Uterus (tissue), 4 donors: ENCODE measurements around the gene SGCG. TPM values are rescaled to one million over a fixed set of nuclear protein-coding genes. Genes with fewer than 3 reads are reported as not detected.
"Not testable (repeated sequence)": the region's sequence is repeated elsewhere in the genome, so short reads cannot be mapped to it uniquely, and the experiment has no call there.

Experiments used
- DNase-seq, 2 donors: peaks; one replicate each; pipeline ENCODE4 v3.0.0-alpha.2; 2019 to 2020
- H3K27ac ChIP-seq, 2 donors: fragments of 200-600 bp; sonication (generic); 1 replicate in 1 of 2; 2 replicates in 1 of 2; pipeline ENCODE4 v1.5.1; 2016 to 2018
- H3K27me3 ChIP-seq, 2 donors: fragments of 200-600 bp; sonication (generic); one replicate each; pipeline ENCODE4 v1.5.1; 2018 to 2019; ENCODE audit warnings: control low read depth in 1 of 2
- H3K36me3 ChIP-seq, 2 donors: fragments of 200-600 bp; sonication (generic); one replicate each; pipeline ENCODE4 v1.5.1; 2019; ENCODE audit warnings: control low read depth in 1 of 2
- H3K4me1 ChIP-seq, 2 donors: fragments of 200-600 bp; sonication (generic); one replicate each; pipeline ENCODE4 v1.5.1; 2018 to 2019; ENCODE audit warnings: control low read depth in 1 of 2
- H3K4me3 ChIP-seq, 2 donors: fragments of 200-600 bp; sonication (generic); 1 replicate in 1 of 2; 2 replicates in 1 of 2; pipeline ENCODE4 v1.5.1; 2018 to 2019; ENCODE audit warnings: mild to moderate bottlenecking in 1 of 2
- H3K9me3 ChIP-seq, 2 donors: fragments of 200-600 bp; sonication (generic); one replicate each; pipeline ENCODE4 v1.5.1; 2019; ENCODE audit warnings: control low read depth in 1 of 2
- POLR2A ChIP-seq, 2 donors: fragments of 450-650 bp; IDR thresholded peaks; one replicate each; pipeline ENCODE4 v1.6.1; 2016; ENCODE audit warnings: antibody characterized with exemption in 2 of 2, mild to moderate bottlenecking in 1 of 2, moderate library complexity in 1 of 2
- intact Hi-C: fragments of 100-400 bp; cut with DNase I; formaldehyde crosslinking; loops from one replicate; pipeline ENCODE4 v1.15.1; 2023; ENCODE audit warnings: low total_unique reads
- total RNA-seq, 4 donors: library from RNA; depleted of rRNA in 3 of 4; stranded (reverse); fragments of >200 nt in 3 of 4; gene quantifications; one replicate each; pipeline versions ENCODE4 v1.1.0 to v1.2.4, GENCODE V29; 2014 to 2023
- TF ChIP-seq, protein P1 (sequence below), 4 experiments: fragments of 200-600 bp in 2 of 4; fragments of 450-650 bp in 2 of 4; sonication (generic) in 2 of 4; IDR thresholded peaks; one replicate each; pipeline ENCODE4 v1.5.1; 2016 to 2019; ENCODE audit warnings: antibody characterized with exemption in 4 of 4, mild to moderate bottlenecking in 2 of 4, moderate library complexity in 1 of 4
- donor health status: DM: yes; HTN: yes; CAD: no.

The SGCG gene
- total RNA-seq = 1 to 10 TPM in 1 of 4 donors, under 1 TPM in 1, not detected in 2; 0.88 to 2.8 TPM

GRCh38 chr13:23180711-23181110 lies at the start of gene SGCG:
Gene SGCG, plus strand, starts transcription at chr13:23180979. Its CDS starts 22,716 bp downstream, at chr13:23203695.
- H3K4me1 ChIP-seq = no peaks in the 10 kb centered on the region
- intact Hi-C loops = no loop called here
- H3K27ac ChIP-seq = no peak within 1 kb of the TSS
- no peak for DNase-seq
- H3K9me3 ChIP-seq = no peaks in the 10 kb centered on the region
- TF ChIP-seq, protein P1, sequence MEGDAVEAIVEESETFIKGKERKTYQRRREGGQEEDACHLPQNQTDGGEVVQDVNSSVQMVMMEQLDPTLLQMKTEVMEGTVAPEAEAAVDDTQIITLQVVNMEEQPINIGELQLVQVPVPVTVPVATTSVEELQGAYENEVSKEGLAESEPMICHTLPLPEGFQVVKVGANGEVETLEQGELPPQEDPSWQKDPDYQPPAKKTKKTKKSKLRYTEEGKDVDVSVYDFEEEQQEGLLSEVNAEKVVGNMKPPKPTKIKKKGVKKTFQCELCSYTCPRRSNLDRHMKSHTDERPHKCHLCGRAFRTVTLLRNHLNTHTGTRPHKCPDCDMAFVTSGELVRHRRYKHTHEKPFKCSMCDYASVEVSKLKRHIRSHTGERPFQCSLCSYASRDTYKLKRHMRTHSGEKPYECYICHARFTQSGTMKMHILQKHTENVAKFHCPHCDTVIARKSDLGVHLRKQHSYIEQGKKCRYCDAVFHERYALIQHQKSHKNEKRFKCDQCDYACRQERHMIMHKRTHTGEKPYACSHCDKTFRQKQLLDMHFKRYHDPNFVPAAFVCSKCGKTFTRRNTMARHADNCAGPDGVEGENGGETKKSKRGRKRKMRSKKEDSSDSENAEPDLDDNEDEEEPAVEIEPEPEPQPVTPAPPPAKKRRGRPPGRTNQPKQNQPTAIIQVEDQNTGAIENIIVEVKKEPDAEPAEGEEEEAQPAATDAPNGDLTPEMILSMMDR (IDR thresholded peaks at IDR 0.05) = no peak
- TF ChIP-seq POLR2A (IDR thresholded peaks at IDR 0.05) = no peak
- H3K27me3 ChIP-seq = no peaks in the 10 kb centered on the region
- no peak within 1 kb of the TSS for H3K4me3 ChIP-seq
- H3K36me3 ChIP-seq = no peaks in the 10 kb centered on the region

DNA sequence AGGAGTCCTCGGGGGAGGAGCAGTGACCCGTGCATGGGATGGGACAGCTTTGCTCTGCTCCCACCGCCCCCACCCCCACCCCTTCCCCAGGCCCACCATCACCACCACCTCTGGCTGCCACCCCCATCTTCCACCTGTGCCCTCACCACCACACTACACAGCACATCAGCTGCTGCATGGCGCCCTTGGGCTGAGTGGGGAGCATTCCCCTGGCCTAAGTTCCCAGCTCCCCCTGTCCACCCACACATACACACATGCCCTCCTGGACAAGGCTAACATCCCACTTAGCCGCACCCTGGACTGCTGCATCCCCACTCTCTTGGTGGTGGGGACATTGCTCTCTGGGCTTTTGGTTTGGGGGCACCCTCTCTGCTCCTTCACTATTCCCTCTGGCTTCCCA lies 46.2 kb upstream of the SGCG start:
- DNase-seq = no peak
- Histone ChIP-seq H3K4me3 (no peak overlapping the region), H3K9me3 (no peaks in the 10 kb centered on the region), H3K4me1 (no peaks in the 10 kb centered on the region), H3K27ac (no peak overlapping the region), H3K27me3 (no peaks in the 10 kb centered on the region), H3K36me3 (no peaks in the 10 kb centered on the region)
- TF ChIP-seq, protein P1 (IDR thresholded peaks at IDR 0.05) = no peak
- no peak for TF ChIP-seq POLR2A (IDR thresholded peaks at IDR 0.05)
- intact Hi-C loops = no loop called here

- no peaks in the 10 kb centered on the region for H3K4me1 ChIP-seq
- TF ChIP-seq, protein P1 (IDR thresholded peaks at IDR 0.05) = no peak
- no peak for TF ChIP-seq POLR2A (IDR thresholded peaks at IDR 0.05)
- H3K9me3 ChIP-seq = no peaks in the 10 kb centered on the region
- no peaks in the 10 kb centered on the region for H3K36me3 ChIP-seq
- H3K27ac ChIP-seq = no peak overlapping the region
- H3K27me3 ChIP-seq = no peaks in the 10 kb centered on the region
- intact Hi-C loops = no loop called here
- DNase-seq = no peak
- H3K4me3 ChIP-seq = no peak overlapping the region
These were observed 40.3 kb upstream of the SGCG start for GRCh38 chr13:23140492-23140891.

DNA sequence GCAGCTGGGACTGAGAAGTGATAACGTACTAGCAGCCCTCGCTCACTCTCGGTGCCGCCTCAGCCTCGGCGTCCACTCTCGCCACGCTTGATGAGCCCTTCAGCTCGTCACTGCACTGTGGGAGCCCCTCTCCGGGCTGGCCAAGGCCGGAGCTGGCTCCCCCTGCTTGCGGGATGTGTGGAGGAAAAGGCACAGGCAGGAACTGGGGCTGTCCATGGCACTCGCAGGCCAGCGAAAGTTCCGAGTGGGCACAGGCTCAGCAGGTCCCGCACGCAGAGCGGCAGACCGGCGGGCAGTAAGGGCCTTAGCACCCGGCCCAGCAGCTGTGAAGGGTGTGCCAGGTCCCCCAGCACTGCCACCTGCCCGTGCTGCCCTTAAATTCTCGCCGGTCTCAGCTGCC lies 38.8 kb upstream of the SGCG start:
- TF ChIP-seq, protein P1 (IDR thresholded peaks at IDR 0.05) = no peak
- TF ChIP-seq POLR2A (IDR thresholded peaks at IDR 0.05) = no peak
- no peak for DNase-seq
- Histone ChIP-seq H3K36me3 (no peaks in the 10 kb centered on the region), H3K9me3 (no peaks in the 10 kb centered on the region), H3K4me1 (no peaks in the 10 kb centered on the region), H3K27ac (no peak overlapping the region), H3K4me3 (no peak overlapping the region), H3K27me3 (no peaks in the 10 kb centered on the region)
- intact Hi-C loops = no loop called here

DNA sequence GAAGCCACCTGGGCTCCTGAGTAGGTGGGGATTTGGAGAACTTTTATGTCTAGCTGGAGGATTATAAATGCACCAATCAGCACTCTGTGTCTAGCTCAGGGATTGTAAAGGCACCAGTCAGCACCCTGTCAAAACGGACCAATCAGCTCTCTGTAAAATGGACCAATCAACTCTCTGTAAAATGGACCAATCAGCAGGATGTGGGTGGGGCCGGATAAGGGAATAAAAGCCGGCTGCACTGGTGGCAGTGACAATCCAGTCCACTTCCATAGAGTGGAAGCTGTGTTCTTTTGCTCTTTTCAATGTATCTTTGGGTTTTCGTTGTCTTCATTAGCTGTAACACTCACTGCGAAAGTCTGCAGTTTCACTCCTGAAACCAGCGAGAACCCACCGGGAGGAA lies 38.2 kb upstream of the SGCG start:
- H3K9me3 ChIP-seq, intact Hi-C loops, H3K4me3 ChIP-seq, H3K27ac ChIP-seq, H3K4me1 ChIP-seq, DNase-seq, H3K36me3 ChIP-seq, H3K27me3 ChIP-seq: not testable (repeated sequence)

DNA sequence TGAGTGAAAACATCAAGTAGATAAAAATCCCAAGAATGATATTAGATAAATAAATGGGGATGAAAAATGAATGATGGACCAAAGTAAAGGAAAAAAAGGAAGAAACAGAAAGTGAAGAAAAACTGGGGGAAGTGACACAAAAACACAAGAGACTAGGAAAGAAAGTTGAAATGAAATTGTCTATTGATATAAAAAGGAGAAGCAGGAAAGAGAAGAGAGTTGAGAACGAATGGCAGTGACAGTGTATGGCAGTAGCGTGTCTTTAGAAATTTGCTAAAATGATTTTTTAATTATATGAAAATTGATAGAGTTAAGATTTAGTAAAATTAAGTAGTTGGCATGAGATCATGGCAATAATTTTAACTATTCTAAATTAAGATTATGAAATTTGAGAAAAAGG lies 36.3 kb upstream of the SGCG start:
- no peaks in the 10 kb centered on the region for H3K36me3 ChIP-seq
- no peaks in the 10 kb centered on the region for H3K27me3 ChIP-seq

More for the DNA sequence above, 36.3 kb upstream of the SGCG start:
- no peak overlapping the region for H3K27ac ChIP-seq
- intact Hi-C loops = no loop called here
- TF ChIP-seq, protein P1 (IDR thresholded peaks at IDR 0.05) = no peak
- TF ChIP-seq POLR2A (IDR thresholded peaks at IDR 0.05) = no peak
- H3K4me1 ChIP-seq = no peaks in the 10 kb centered on the region
- no peak overlapping the region for H3K4me3 ChIP-seq
- no peak for DNase-seq
- no peaks in the 10 kb centered on the region for H3K9me3 ChIP-seq
